Medulla oblongata (tissue), 1 donor: ENCODE results near the gene CYP2W1.
"Not testable (repeated sequence)": the region's sequence is repeated elsewhere in the genome, so short reads cannot be mapped to it uniquely, and the experiment has no call there.

Source experiments
- DNase-seq: peaks from one replicate; pipeline ENCODE4 v3.0.0-alpha.2; 2015; ENCODE audit errors: extremely low spot score

The CYP2W1 gene

GRCh38 chr7:1028044-1028770 lies 45.2 kb downstream of the CYP2W1 start:
- DNase-seq, result peak; percentile 92

- peak; percentile 95 for DNase-seq
These were observed 46.0 kb downstream of the CYP2W1 start for GRCh38 chr7:1028775-1029636.

GRCh38 chr7:1029637-1030443 lies 46.9 kb downstream of the CYP2W1 start:
- DNase-seq, result no peak

GRCh38 chr7:1030444-1031070 lies 47.6 kb downstream of the CYP2W1 start:
- no peak for DNase-seq

- no peak for DNase-seq
These were observed 48.9 kb downstream of the CYP2W1 start for GRCh38 chr7:1031716-1032455.

GRCh38 chr7:1032536-1033181 lies 49.7 kb downstream of the CYP2W1 start:
- DNase-seq, result no peak

- DNase-seq, result no peak
These were observed 50.7 kb downstream of the CYP2W1 start for GRCh38 chr7:1033546-1034145.

- not testable (repeated sequence) for DNase-seq
These were observed 51.8 kb downstream of the CYP2W1 start for GRCh38 chr7:1034769-1035168.

GRCh38 chr7:1036164-1036928 lies 53.4 kb downstream of the CYP2W1 start:
- not testable (repeated sequence) for DNase-seq
